ENCODE data around the gene CDPF1. TPM values are rescaled to one million over a fixed set of nuclear protein-coding genes. Genes with fewer than 3 reads are reported as not detected.

Gene CDPF1
- total RNA-seq, 1 experiment from 2014 or later = 16.3 TPM

GRCh38 chr22:46281866-46282678 is 32.0 kb upstream of the CDPF1 start:
- RAD21 ChIA-PET (ENCODE audit: low non-redundant PET in 1 of 2, low total read pairs in 2 of 2, uncharacterized antibody in 2 of 2, unreplicated experiment in 2 of 2) = no interaction called here
- Histone ChIP-seq H3K9me3 (ENCODE audit: control insufficient read depth in 1 of 2, insufficient read depth in 1 of 2, low read depth in 1 of 2, low read length in 2 of 2) (no peaks in the 10 kb centered on the region), H3K4me3 (replicated peaks in 1 of 2; ENCODE audit: low read depth in 1 of 2, low read length in 2 of 2) (no peak overlapping the region), H3K36me3 (ENCODE audit: control insufficient read depth in 1 of 2, insufficient read depth in 2 of 2, low read length in 2 of 2) (peaks cover 33 to 35% of the 10 kb centered on the region in 2 experiments; a peak in 3 of 4 replicates), H3K79me2 (ENCODE audit: insufficient read depth, low read length) (no peaks in the 10 kb centered on the region), H3K27ac (ENCODE audit: low read depth, low read length) (no peak overlapping the region), H2AFZ (ENCODE audit: low read depth, low read length, poor library complexity, severe bottlenecking) (no peak overlapping the region), H3K4me2 (ENCODE audit: low read length) (no peak overlapping the region), H3K4me1 (ENCODE audit: control insufficient read depth in 1 of 2, insufficient read depth in 2 of 2, low read length in 2 of 2) (no peaks in the 10 kb centered on the region), H4K20me1 (ENCODE audit: insufficient read depth) (no peaks in the 10 kb centered on the region), H3K9me2 (ENCODE audit: insufficient read depth) (no peaks in the 10 kb centered on the region), H3K9ac (ENCODE audit: low read length) (no peak overlapping the region), H3K27me3 (ENCODE audit: insufficient read depth, low read length) (no peaks in the 10 kb centered on the region)
- CTCF ChIA-PET = no interaction called here
- POLR2A ChIA-PET = no interaction called here
- no TSS peak for BruUV-seq (replicated peaks)
- intact Hi-C loops (cut with micrococcal nuclease) = no loop called here
- TF ChIP-seq CEBPB (IDR thresholded peaks at IDR 0.05; ENCODE audit: low read depth) = no peak
- TF ChIP-seq YY1 (IDR thresholded peaks at IDR 0.05; ENCODE audit: extremely low read depth, insufficient replicate concordance, low read depth, low read length) = no peak
- ATAC-seq (no peak), DNase-seq (ENCODE audit: low read depth, low spot score) (no peak)

- intact Hi-C loops (cut with micrococcal nuclease) = no loop called here
- H3K9me3 ChIP-seq (ENCODE audit: control insufficient read depth in 1 of 2, insufficient read depth in 1 of 2, low read depth in 1 of 2, low read length in 2 of 2) = no peaks in the 10 kb centered on the region
- no peaks in the 10 kb centered on the region for H3K79me2 ChIP-seq (ENCODE audit: insufficient read depth, low read length)
- no peaks in the 10 kb centered on the region for H3K4me1 ChIP-seq (ENCODE audit: control insufficient read depth in 1 of 2, insufficient read depth in 2 of 2, low read length in 2 of 2)
- no peak overlapping the region for H3K27ac ChIP-seq (ENCODE audit: low read depth, low read length)
- H3K4me2 ChIP-seq (ENCODE audit: low read length) = no peak overlapping the region
- DNase-seq (ENCODE audit: low read depth, low spot score) (no peak), ATAC-seq (no peak)
- H3K9me2 ChIP-seq (ENCODE audit: insufficient read depth) = no peaks in the 10 kb centered on the region
- H2AFZ ChIP-seq (ENCODE audit: low read depth, low read length, poor library complexity, severe bottlenecking) = no peak overlapping the region
- no peak overlapping the region for H3K9ac ChIP-seq (ENCODE audit: low read length)
- ChIA-PET CTCF (no interaction called here), RAD21 (ENCODE audit: low non-redundant PET in 1 of 2, low total read pairs in 2 of 2, uncharacterized antibody in 2 of 2, unreplicated experiment in 2 of 2) (no interaction called here), POLR2A (no interaction called here)
- H4K20me1 ChIP-seq (ENCODE audit: insufficient read depth) = no peaks in the 10 kb centered on the region
- BruUV-seq (replicated peaks) = no TSS peak
- H3K4me3 ChIP-seq (replicated peaks in 1 of 2; ENCODE audit: low read depth in 1 of 2, low read length in 2 of 2) = no peak overlapping the region
- H3K36me3 ChIP-seq (ENCODE audit: control insufficient read depth in 1 of 2, insufficient read depth in 2 of 2, low read length in 2 of 2) = peaks cover 30 to 34% of the 10 kb centered on the region in 2 experiments; a peak in 3 of 4 replicates
- no peaks in the 10 kb centered on the region for H3K27me3 ChIP-seq (ENCODE audit: insufficient read depth, low read length)
- TF ChIP-seq CTCF (IDR thresholded peaks at IDR 0.05 in 2 of 3, conservative IDR thresholded peaks at IDR 0.05 in 1 of 3; ENCODE audit: borderline replicate concordance in 1 of 3, insufficient read depth in 1 of 3, low read depth in 2 of 3, low read length in 2 of 3) (no peak), SRF (IDR thresholded peaks at IDR 0.05; ENCODE audit: low read depth) (no peak), RAD21 (IDR thresholded peaks at IDR 0.05; ENCODE audit: low read depth) (no peak), TCF7L2 (IDR thresholded peaks at IDR 0.05; ENCODE audit: borderline replicate concordance, extremely low read depth, insufficient read depth, insufficient read length) (no peak), CEBPB (IDR thresholded peaks at IDR 0.05; ENCODE audit: low read depth) (no peak), CBX3 (IDR thresholded peaks at IDR 0.05; ENCODE audit: low read depth) (no peak), ELF1 (IDR thresholded peaks at IDR 0.05; ENCODE audit: borderline replicate concordance, low read depth) (no peak), FOSL1 (IDR thresholded peaks at IDR 0.05; ENCODE audit: low read depth) (no peak), ZNF274 (IDR thresholded peaks at IDR 0.05; ENCODE audit: low read depth, low read length) (no peak), JUND (IDR thresholded peaks at IDR 0.05) (no peak), EZH2phosphoT487 (IDR thresholded peaks at IDR 0.05; ENCODE audit: borderline replicate concordance) (no peak), EGR1 (IDR thresholded peaks at IDR 0.05; ENCODE audit: low read depth) (no peak), POLR2AphosphoS5 (IDR thresholded peaks at IDR 0.05; ENCODE audit: low read depth, low read length) (no peak), EZH2 (IDR thresholded peaks at IDR 0.05) (no peak), SP1 (IDR thresholded peaks at IDR 0.05; ENCODE audit: low read depth) (no peak)
Observed at GRCh38 chr22:46280999-46281623, 31.0 kb upstream of the CDPF1 start.

All from HCT116 (cell line).